GM12878 (cell line): ENCODE results near the gene SMIM1. TPM values are rescaled to one million over a fixed set of nuclear protein-coding genes. Genes with fewer than 3 reads are reported as not detected.

Experiments
- ATF7 ChIP-seq: fragments of 450-650 bp; IDR thresholded peaks from 2 replicates; pipeline ENCODE4 v1.6.1; 2016; ENCODE audit warnings: low read depth, mild to moderate bottlenecking
- CHD2 ChIP-seq: IDR thresholded peaks from 2 replicates; pipeline ENCODE4 v1.6.1; 2011; ENCODE audit warnings: low read depth, low read length, improper control_type of control experiment, borderline replicate concordance
- CREB1 ChIP-seq: IDR thresholded peaks from 2 replicates; pipeline ENCODE4 v1.6.1; 2012; ENCODE audit warnings: low read depth, mild to moderate bottlenecking, inconsistent platforms
- ETV6 ChIP-seq, 2 experiments: fragments of 450-650 bp in 1 of 2; IDR thresholded peaks in 1 of 2; conservative IDR thresholded peaks in 1 of 2; 2 replicates each; pipeline ENCODE4 v1.6.1; 2014; ENCODE audit warnings: antibody characterized with exemption in 1 of 2, borderline replicate concordance in 1 of 2, low read depth in 1 of 2, mild to moderate bottlenecking in 1 of 2, moderate library complexity in 1 of 2
- FOS ChIP-seq: IDR thresholded peaks from 3 replicates; pipeline ENCODE4 v1.6.1; 2011; ENCODE audit warnings: borderline replicate concordance; ENCODE audit not compliant: insufficient read length; ENCODE audit errors: extremely low read depth
- FOXK2 ChIP-seq: fragments of 450-650 bp; IDR thresholded peaks from 2 replicates; pipeline ENCODE4 v1.6.1; 2017; ENCODE audit warnings: mild to moderate bottlenecking, moderate library complexity
- HDGF ChIP-seq: fragments of 450-650 bp; IDR thresholded peaks from 2 replicates; pipeline ENCODE4 v1.6.1; 2016; ENCODE audit warnings: antibody characterized with exemption
- JUNB ChIP-seq: IDR thresholded peaks from 2 replicates; pipeline ENCODE4 v1.6.1; 2016; ENCODE audit warnings: antibody characterized with exemption, mild to moderate bottlenecking
- JUND ChIP-seq: IDR thresholded peaks from 2 replicates; pipeline ENCODE4 v1.6.1; 2012; ENCODE audit warnings: low read depth, mild to moderate bottlenecking, low read length, improper control_type of control experiment, moderate library complexity
- NBN ChIP-seq: fragments of 450-650 bp; IDR thresholded peaks from 2 replicates; pipeline ENCODE4 v1.6.1; 2016
- POLR2AphosphoS2 ChIP-seq: IDR thresholded peaks from 2 replicates; pipeline ENCODE4 v1.6.1; 2011; ENCODE audit warnings: low read depth, mild to moderate bottlenecking, low read length, improper control_type of control experiment, moderate library complexity
- RB1 ChIP-seq: fragments of 450-650 bp; formaldehyde crosslinking; IDR thresholded peaks from 2 replicates; pipeline ENCODE4 v1.6.1; 2017; ENCODE audit warnings: mild to moderate bottlenecking, borderline replicate concordance
- TCF12 ChIP-seq: IDR thresholded peaks from 2 replicates; pipeline ENCODE4 v1.6.1; 2011; ENCODE audit warnings: low read depth, mild to moderate bottlenecking, low read length
- YY1 ChIP-seq: IDR thresholded peaks from 2 replicates; pipeline ENCODE4 v1.6.1; 2011; ENCODE audit warnings: low read depth, mild to moderate bottlenecking, low read length
- ZBED1 ChIP-seq: IDR thresholded peaks from 2 replicates; pipeline ENCODE4 v1.6.1; 2016; ENCODE audit warnings: borderline replicate concordance
- ZNF24 ChIP-seq: fragments of 450-650 bp; IDR thresholded peaks from 2 replicates; pipeline ENCODE4 v1.6.1; 2017; ENCODE audit warnings: antibody characterized with exemption, mild to moderate bottlenecking
- ZSCAN29 ChIP-seq: fragments of 450-650 bp; IDR thresholded peaks from 2 replicates; pipeline ENCODE4 v1.6.1; 2017; ENCODE audit warnings: mild to moderate bottlenecking, moderate library complexity
- polyA plus RNA-seq, 11 experiments: library from polyadenylated mRNA; depleted of rRNA in 4 of 11; unstranded in 6 of 11; stranded (reverse) in 5 of 11; fragments of >200 nt; fragmentation: Nextera tagmentation in 4 of 11; fragmentation: Illumina TruSeq in 1 of 11; extraction: Ambion mirVana in 4 of 11; extraction: Trizol in 1 of 11; gene quantifications; 1 replicate in 1 of 11; 2 replicates in 10 of 11; pipeline versions ENCODE4 v1.2.1 to v1.2.3, GENCODE V29; 2011 to 2016; ENCODE audit warnings: inconsistent platforms in 2 of 11, missing spikeins in 2 of 11, low read depth in 1 of 11
- total RNA-seq, 4 experiments: library from RNA; depleted of rRNA in 3 of 4; stranded (reverse); fragments of >200 nt in 3 of 4; fragmentation: Illumina TruSeq in 1 of 4; extraction: Trizol in 1 of 4; gene quantifications; 2 replicates each; pipeline versions ENCODE4 v1.2.1 to v1.2.3, GENCODE V29; 2013 to 2021
- TF ChIP-seq, protein P1 (sequence below): IDR thresholded peaks from 2 replicates; pipeline ENCODE4 v1.6.1; 2012; ENCODE audit warnings: improper control_type of control experiment, low read depth, low read length; ENCODE audit not compliant: insufficient replicate concordance
- TF ChIP-seq, protein P2 (sequence below): fragments of 450-650 bp; IDR thresholded peaks from 2 replicates; pipeline ENCODE4 v1.6.1; 2014; ENCODE audit warnings: mild to moderate bottlenecking
- TF ChIP-seq, protein P3 (sequence below): fragments of 450-650 bp; IDR thresholded peaks from 2 replicates; pipeline ENCODE4 v1.6.1; 2016; ENCODE audit warnings: mild to moderate bottlenecking, moderate library complexity, borderline replicate concordance
- TF ChIP-seq, protein P4 (sequence below): fragments of 450-650 bp; IDR thresholded peaks from 2 replicates; pipeline ENCODE4 v1.6.1; 2017; ENCODE audit warnings: borderline replicate concordance

SMIM1 gene
- total and polyA plus RNA-seq, 10 of the 15 experiments (the other 5 are each of a cell fraction or from before 2014, with no cell fraction given), result 0.30 to 0.37 TPM; not detected in 8

GRCh38 chr1:3787349-3787715 is 14.8 kb downstream of the SMIM1 start (continued):
- TF ChIP-seq, protein P1, sequence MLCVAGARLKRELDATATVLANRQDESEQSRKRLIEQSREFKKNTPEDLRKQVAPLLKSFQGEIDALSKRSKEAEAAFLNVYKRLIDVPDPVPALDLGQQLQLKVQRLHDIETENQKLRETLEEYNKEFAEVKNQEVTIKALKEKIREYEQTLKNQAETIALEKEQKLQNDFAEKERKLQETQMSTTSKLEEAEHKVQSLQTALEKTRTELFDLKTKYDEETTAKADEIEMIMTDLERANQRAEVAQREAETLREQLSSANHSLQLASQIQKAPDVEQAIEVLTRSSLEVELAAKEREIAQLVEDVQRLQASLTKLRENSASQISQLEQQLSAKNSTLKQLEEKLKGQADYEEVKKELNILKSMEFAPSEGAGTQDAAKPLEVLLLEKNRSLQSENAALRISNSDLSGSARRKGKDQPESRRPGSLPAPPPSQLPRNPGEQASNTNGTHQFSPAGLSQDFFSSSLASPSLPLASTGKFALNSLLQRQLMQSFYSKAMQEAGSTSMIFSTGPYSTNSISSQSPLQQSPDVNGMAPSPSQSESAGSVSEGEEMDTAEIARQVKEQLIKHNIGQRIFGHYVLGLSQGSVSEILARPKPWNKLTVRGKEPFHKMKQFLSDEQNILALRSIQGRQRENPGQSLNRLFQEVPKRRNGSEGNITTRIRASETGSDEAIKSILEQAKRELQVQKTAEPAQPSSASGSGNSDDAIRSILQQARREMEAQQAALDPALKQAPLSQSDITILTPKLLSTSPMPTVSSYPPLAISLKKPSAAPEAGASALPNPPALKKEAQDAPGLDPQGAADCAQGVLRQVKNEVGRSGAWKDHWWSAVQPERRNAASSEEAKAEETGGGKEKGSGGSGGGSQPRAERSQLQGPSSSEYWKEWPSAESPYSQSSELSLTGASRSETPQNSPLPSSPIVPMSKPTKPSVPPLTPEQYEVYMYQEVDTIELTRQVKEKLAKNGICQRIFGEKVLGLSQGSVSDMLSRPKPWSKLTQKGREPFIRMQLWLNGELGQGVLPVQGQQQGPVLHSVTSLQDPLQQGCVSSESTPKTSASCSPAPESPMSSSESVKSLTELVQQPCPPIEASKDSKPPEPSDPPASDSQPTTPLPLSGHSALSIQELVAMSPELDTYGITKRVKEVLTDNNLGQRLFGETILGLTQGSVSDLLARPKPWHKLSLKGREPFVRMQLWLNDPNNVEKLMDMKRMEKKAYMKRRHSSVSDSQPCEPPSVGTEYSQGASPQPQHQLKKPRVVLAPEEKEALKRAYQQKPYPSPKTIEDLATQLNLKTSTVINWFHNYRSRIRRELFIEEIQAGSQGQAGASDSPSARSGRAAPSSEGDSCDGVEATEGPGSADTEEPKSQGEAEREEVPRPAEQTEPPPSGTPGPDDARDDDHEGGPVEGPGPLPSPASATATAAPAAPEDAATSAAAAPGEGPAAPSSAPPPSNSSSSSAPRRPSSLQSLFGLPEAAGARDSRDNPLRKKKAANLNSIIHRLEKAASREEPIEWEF, result no peak
- TF ChIP-seq ETV6 (conservative IDR thresholded peaks at IDR 0.05 in 1 of 2, IDR thresholded peaks at IDR 0.05 in 1 of 2; ENCODE audit: borderline replicate concordance in 1 of 2, low read depth in 1 of 2) (peak in 1 of 2 experiments; percentile 45; a peak in 1 of 4 replicates), CHD2 (0 out of 2 replicates have a peak, but pooled peaks have one; percentile 27), JUNB (peak; percentile 89; the same call in 1 of the 2 replicates), CREB1 (peak; percentile 68; the same call in 1 of the 2 replicates), RB1 (no peak), ZSCAN29 (no peak), HDGF (no peak), JUND (no peak), ATF7 (peak; percentile 33; the same call in 1 of the 2 replicates), POLR2AphosphoS2 (no peak), NBN (no peak), TCF12 (peak; percentile 69), YY1 (0 out of 2 replicates have a peak, but pooled peaks have one; percentile 27), ZNF24 (no peak), FOS (no peak), FOXK2 (no peak), ZBED1 (peak; percentile 86)
- TF ChIP-seq, protein P2, sequence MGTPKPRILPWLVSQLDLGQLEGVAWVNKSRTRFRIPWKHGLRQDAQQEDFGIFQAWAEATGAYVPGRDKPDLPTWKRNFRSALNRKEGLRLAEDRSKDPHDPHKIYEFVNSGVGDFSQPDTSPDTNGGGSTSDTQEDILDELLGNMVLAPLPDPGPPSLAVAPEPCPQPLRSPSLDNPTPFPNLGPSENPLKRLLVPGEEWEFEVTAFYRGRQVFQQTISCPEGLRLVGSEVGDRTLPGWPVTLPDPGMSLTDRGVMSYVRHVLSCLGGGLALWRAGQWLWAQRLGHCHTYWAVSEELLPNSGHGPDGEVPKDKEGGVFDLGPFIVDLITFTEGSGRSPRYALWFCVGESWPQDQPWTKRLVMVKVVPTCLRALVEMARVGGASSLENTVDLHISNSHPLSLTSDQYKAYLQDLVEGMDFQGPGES, result no peak
- TF ChIP-seq, protein P3, sequence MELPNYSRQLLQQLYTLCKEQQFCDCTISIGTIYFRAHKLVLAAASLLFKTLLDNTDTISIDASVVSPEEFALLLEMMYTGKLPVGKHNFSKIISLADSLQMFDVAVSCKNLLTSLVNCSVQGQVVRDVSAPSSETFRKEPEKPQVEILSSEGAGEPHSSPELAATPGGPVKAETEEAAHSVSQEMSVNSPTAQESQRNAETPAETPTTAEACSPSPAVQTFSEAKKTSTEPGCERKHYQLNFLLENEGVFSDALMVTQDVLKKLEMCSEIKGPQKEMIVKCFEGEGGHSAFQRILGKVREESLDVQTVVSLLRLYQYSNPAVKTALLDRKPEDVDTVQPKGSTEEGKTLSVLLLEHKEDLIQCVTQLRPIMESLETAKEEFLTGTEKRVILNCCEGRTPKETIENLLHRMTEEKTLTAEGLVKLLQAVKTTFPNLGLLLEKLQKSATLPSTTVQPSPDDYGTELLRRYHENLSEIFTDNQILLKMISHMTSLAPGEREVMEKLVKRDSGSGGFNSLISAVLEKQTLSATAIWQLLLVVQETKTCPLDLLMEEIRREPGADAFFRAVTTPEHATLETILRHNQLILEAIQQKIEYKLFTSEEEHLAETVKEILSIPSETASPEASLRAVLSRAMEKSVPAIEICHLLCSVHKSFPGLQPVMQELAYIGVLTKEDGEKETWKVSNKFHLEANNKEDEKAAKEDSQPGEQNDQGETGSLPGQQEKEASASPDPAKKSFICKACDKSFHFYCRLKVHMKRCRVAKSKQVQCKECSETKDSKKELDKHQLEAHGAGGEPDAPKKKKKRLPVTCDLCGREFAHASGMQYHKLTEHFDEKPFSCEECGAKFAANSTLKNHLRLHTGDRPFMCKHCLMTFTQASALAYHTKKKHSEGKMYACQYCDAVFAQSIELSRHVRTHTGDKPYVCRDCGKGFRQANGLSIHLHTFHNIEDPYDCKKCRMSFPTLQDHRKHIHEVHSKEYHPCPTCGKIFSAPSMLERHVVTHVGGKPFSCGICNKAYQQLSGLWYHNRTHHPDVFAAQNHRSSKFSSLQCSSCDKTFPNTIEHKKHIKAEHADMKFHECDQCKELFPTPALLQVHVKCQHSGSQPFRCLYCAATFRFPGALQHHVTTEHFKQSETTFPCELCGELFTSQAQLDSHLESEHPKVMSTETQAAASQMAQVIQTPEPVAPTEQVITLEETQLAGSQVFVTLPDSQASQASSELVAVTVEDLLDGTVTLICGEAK, result no peak
- TF ChIP-seq, protein P4, sequence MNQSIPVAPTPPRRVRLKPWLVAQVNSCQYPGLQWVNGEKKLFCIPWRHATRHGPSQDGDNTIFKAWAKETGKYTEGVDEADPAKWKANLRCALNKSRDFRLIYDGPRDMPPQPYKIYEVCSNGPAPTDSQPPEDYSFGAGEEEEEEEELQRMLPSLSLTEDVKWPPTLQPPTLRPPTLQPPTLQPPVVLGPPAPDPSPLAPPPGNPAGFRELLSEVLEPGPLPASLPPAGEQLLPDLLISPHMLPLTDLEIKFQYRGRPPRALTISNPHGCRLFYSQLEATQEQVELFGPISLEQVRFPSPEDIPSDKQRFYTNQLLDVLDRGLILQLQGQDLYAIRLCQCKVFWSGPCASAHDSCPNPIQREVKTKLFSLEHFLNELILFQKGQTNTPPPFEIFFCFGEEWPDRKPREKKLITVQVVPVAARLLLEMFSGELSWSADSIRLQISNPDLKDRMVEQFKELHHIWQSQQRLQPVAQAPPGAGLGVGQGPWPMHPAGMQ, result no peak
